Neural progenitor cell (in vitro differentiated cells): ENCODE measurements around the gene TNC. TPM values are rescaled to one million over a fixed set of nuclear protein-coding genes. Genes with fewer than 3 reads are reported as not detected.

ENCODE experiments used
- DNase-seq: peaks from one replicate; pipeline ENCODE4 v3.0.0-alpha.2; 2016; ENCODE audit warnings: low spot score
- H2AFZ ChIP-seq: fragments of 200-600 bp; sonication (generic); replicated peaks from 2 replicates; pipeline ENCODE4 v1.6.1; 2016; ENCODE audit warnings: antibody characterized with exemption
- H3F3A ChIP-seq: fragments of 200-600 bp; sonication (generic); 2 replicates; pipeline ENCODE4 v1.6.1; 2016; ENCODE audit warnings: antibody characterized with exemption, low read depth
- H3K27ac ChIP-seq: fragments of 200-600 bp; sonication (generic); 2 replicates; pipeline ENCODE4 v1.5.1; 2016; ENCODE audit warnings: mild to moderate bottlenecking
- H3K27me3 ChIP-seq: fragments of 200-600 bp; sonication (generic); 2 replicates; pipeline ENCODE4 v1.6.1; 2016; ENCODE audit warnings: mild to moderate bottlenecking, moderate library complexity
- H3K36me3 ChIP-seq: fragments of 200-600 bp; sonication (generic); 2 replicates; pipeline ENCODE4 v1.5.1; 2016
- H3K4me1 ChIP-seq: fragments of 200-600 bp; sonication (generic); 2 replicates; pipeline ENCODE4 v1.6.1; 2016; ENCODE audit warnings: mixed run types
- H3K4me2 ChIP-seq: fragments of 200-600 bp; sonication (generic); 2 replicates; pipeline ENCODE4 v1.6.1; 2016
- H3K4me3 ChIP-seq: fragments of 200-600 bp; sonication (generic); 2 replicates; pipeline ENCODE4 v1.5.1; 2016
- H3K79me2 ChIP-seq: fragments of 200-600 bp; sonication (generic); 2 replicates; pipeline ENCODE4 v1.6.1; 2016; ENCODE audit warnings: low read depth
- H3K9ac ChIP-seq: fragments of 200-600 bp; sonication (generic); 2 replicates; pipeline ENCODE4 v1.6.1; 2016
- H3K9me3 ChIP-seq: fragments of 200-600 bp; sonication (generic); 2 replicates; pipeline ENCODE4 v1.5.1; 2016; ENCODE audit warnings: low read depth
- H4K20me1 ChIP-seq: fragments of 200-600 bp; sonication (generic); 2 replicates; pipeline ENCODE4 v1.6.1; 2016; ENCODE audit warnings: low read depth
- H3K27ac Mint-ChIP-seq: 3 replicates; pipeline ENCODE4 v1.8.0; 2021; ENCODE audit warnings: mixed read lengths
- H3K27me3 Mint-ChIP-seq: 2 replicates; pipeline ENCODE4 v1.8.0; 2022; ENCODE audit warnings: low read depth, mild to moderate bottlenecking, inconsistent platforms, moderate library complexity, mixed read lengths; ENCODE audit not compliant: insufficient read depth
- H3K36me3 Mint-ChIP-seq: 3 replicates; pipeline ENCODE4 v1.8.0; 2021; ENCODE audit warnings: mixed read lengths
- H3K4me1 Mint-ChIP-seq: 3 replicates; pipeline ENCODE4 v1.8.0; 2021; ENCODE audit warnings: mixed read lengths
- H3K4me3 Mint-ChIP-seq: 3 replicates; pipeline ENCODE4 v1.8.0; 2021; ENCODE audit warnings: mild to moderate bottlenecking, moderate library complexity, mixed read lengths
- H3K9me3 Mint-ChIP-seq: 3 replicates; pipeline ENCODE4 v1.8.0; 2020; ENCODE audit warnings: mixed read lengths
- EZH2 ChIP-seq: fragments of 200-600 bp; sonication (generic); IDR thresholded peaks from 2 replicates; pipeline ENCODE4 v1.6.1; 2017; ENCODE audit warnings: antibody characterized with exemption, mild to moderate bottlenecking, moderate library complexity
- EZH2phosphoT487 ChIP-seq: fragments of 200-600 bp; sonication (generic); IDR thresholded peaks from 2 replicates; pipeline ENCODE4 v1.6.1; 2017; ENCODE audit warnings: antibody characterized with exemption
- total RNA-seq: library from RNA; depleted of rRNA; stranded (reverse); fragments of >200 nt; gene quantifications from 2 replicates; pipeline ENCODE4 v1.2.3, GENCODE V29; 2015; ENCODE audit warnings: low replicate concordance
- TF ChIP-seq, protein P1 (sequence below): fragments of 200-600 bp; sonication (generic); IDR thresholded peaks from 2 replicates; pipeline ENCODE4 v1.5.1; 2017; ENCODE audit warnings: antibody characterized with exemption, mild to moderate bottlenecking

Gene TNC
- total RNA-seq, 1 donor from 2014 or later = 54.9 TPM

DNA sequence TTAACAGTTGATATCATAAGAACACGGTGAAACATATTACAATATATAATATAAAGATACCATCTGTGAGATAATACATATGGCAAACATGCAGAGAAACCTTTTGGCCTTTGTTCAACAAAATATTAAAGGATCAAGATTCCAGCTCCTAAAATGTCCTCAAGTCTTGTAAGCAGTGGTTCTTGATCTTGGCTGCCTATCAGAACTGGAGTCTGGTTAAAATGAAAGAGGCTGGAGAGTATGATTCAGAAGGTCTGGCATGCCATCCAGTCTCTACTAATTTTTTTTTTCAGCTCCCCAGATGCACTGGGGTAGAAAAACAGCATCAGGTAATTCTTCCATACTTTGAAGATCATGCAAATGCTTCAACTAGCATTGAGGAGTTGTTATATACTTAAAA is 83.2 kb downstream of the TNC start:
- H3K9me3 ChIP-seq = no peaks in the 10 kb centered on the region
- TF ChIP-seq EZH2phosphoT487 (no peak), EZH2 (no peak)
- TF ChIP-seq, protein P1, sequence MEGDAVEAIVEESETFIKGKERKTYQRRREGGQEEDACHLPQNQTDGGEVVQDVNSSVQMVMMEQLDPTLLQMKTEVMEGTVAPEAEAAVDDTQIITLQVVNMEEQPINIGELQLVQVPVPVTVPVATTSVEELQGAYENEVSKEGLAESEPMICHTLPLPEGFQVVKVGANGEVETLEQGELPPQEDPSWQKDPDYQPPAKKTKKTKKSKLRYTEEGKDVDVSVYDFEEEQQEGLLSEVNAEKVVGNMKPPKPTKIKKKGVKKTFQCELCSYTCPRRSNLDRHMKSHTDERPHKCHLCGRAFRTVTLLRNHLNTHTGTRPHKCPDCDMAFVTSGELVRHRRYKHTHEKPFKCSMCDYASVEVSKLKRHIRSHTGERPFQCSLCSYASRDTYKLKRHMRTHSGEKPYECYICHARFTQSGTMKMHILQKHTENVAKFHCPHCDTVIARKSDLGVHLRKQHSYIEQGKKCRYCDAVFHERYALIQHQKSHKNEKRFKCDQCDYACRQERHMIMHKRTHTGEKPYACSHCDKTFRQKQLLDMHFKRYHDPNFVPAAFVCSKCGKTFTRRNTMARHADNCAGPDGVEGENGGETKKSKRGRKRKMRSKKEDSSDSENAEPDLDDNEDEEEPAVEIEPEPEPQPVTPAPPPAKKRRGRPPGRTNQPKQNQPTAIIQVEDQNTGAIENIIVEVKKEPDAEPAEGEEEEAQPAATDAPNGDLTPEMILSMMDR = no peak
- no peaks in the 10 kb centered on the region for H3K36me3 Mint-ChIP-seq
- no peak overlapping the region for H3K27ac ChIP-seq
- no peaks in the 10 kb centered on the region for H4K20me1 ChIP-seq
- no peak for DNase-seq
- no peaks in the 10 kb centered on the region for H3K4me1 Mint-ChIP-seq
- H2AFZ ChIP-seq = no peak overlapping the region
- no peak overlapping the region for H3K4me2 ChIP-seq
- no peak overlapping the region for H3K4me3 Mint-ChIP-seq
- H3K36me3 ChIP-seq = no peaks in the 10 kb centered on the region
- no peaks in the 10 kb centered on the region for H3K79me2 ChIP-seq
- no peaks in the 10 kb centered on the region for H3K4me1 ChIP-seq
- peaks cover 3% of the 10 kb centered on the region for H3K27me3 Mint-ChIP-seq
- H3F3A ChIP-seq = no peaks in the 10 kb centered on the region
- H3K27ac Mint-ChIP-seq = no peak overlapping the region
- no peaks in the 10 kb centered on the region for H3K27me3 ChIP-seq
- H3K9me3 Mint-ChIP-seq = no peaks in the 10 kb centered on the region
- H3K9ac ChIP-seq = no peak overlapping the region
- no peak overlapping the region for H3K4me3 ChIP-seq

DNA sequence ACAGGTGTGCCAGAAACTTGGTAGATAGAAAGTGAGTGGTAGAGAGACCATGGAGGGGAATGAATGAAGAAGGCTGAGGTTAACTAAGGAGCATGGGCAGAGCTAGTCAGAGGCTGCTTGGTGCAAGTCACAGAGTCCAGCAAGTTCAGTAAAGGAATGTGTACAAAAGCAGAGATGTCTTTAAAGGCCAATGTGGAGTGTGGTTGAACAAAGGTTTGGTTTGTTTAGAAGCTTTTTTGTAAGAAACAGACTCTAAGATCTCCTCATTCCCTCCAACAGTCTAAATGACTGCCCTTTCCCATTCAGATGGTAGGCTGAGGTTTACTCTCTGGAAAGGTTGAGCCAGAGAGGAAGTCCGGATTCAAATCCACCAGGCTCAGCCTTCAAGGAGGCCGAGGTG is 84.2 kb downstream of the TNC start:
- H3K4me2 ChIP-seq = no peak overlapping the region
- H3K4me1 Mint-ChIP-seq = no peaks in the 10 kb centered on the region
- no peaks in the 10 kb centered on the region for H3F3A ChIP-seq
- no peak overlapping the region for H3K27ac Mint-ChIP-seq
- no peak overlapping the region for H3K4me3 ChIP-seq
- H3K4me1 ChIP-seq = no peaks in the 10 kb centered on the region
- no peaks in the 10 kb centered on the region for H3K36me3 Mint-ChIP-seq
- no peak overlapping the region for H2AFZ ChIP-seq
- no peak overlapping the region for H3K4me3 Mint-ChIP-seq
- H3K79me2 ChIP-seq = no peaks in the 10 kb centered on the region
- no peak overlapping the region for H3K9ac ChIP-seq
- DNase-seq = no peak
- no peaks in the 10 kb centered on the region for H3K9me3 Mint-ChIP-seq
- H3K27me3 ChIP-seq = no peaks in the 10 kb centered on the region
- H3K27me3 Mint-ChIP-seq = peaks cover 2% of the 10 kb centered on the region
- no peaks in the 10 kb centered on the region for H3K9me3 ChIP-seq
- H3K36me3 ChIP-seq = no peaks in the 10 kb centered on the region
- no peak for TF ChIP-seq EZH2phosphoT487
- TF ChIP-seq, protein P1 = no peak
- TF ChIP-seq EZH2 = no peak
- no peaks in the 10 kb centered on the region for H4K20me1 ChIP-seq
- H3K27ac ChIP-seq = no peak overlapping the region

DNA sequence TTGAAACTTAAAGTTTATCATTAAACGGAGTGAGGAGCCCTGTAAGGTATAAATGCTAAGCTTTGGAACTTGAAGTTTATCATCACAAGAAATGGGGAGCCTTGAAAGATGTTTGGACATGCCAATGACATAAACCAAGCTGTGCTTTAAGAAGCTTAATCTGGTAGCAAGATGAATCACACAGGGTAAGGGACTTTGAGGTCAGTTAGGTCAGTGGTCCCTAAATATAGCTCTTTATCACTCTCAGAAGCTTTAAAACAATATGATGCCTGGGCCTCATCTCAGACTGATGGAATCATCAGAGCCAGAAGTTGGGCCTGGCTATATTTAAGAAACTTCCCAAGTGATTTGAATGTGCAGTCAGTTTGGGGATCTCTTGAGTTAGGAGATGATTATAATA is 85.7 kb downstream of the TNC start:
- Histone ChIP-seq H3K9me3 (no peaks in the 10 kb centered on the region), H3K9ac (no peak overlapping the region), H3K4me2 (no peak overlapping the region), H3K4me1 (no peaks in the 10 kb centered on the region), H3K4me3 (no peak overlapping the region), H3K36me3 (no peaks in the 10 kb centered on the region), H2AFZ (no peak overlapping the region), H3K27ac (no peak overlapping the region), H4K20me1 (no peaks in the 10 kb centered on the region), H3F3A (no peaks in the 10 kb centered on the region), H3K27me3 (no peaks in the 10 kb centered on the region), H3K79me2 (no peaks in the 10 kb centered on the region)
- TF ChIP-seq, protein P1 = no peak
- TF ChIP-seq EZH2phosphoT487 (no peak), EZH2 (no peak)
- Mint-ChIP-seq H3K36me3 (peaks cover 2% of the 10 kb centered on the region), H3K9me3 (no peaks in the 10 kb centered on the region), H3K27ac (no peak overlapping the region), H3K27me3 (no peaks in the 10 kb centered on the region), H3K4me1 (no peaks in the 10 kb centered on the region), H3K4me3 (no peak overlapping the region)
- DNase-seq = no peak

DNA sequence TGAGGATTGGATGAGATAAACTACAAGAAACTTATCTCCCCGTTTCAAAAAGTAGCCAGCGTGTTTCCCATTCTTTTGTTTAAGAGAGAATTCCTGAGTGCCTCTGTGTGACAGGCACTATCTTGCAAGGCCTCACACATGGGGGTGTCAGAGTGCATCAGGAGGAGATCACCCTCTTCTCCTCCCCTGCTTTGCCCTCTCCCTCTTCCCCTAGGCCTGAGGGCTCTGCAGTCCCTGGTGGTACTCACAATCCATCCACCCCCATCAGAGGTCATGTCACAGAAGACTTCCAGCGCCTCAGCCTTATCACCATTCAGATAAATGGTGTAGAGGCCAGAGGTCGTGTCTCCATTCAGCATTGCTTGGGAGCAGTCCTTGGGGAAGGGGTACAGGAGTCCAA is 88.0 kb downstream of the TNC start:
- Histone ChIP-seq H3K9me3 (no peaks in the 10 kb centered on the region), H3K27ac (no peak overlapping the region), H3K4me1 (peaks cover 8% of the 10 kb centered on the region), H3K27me3 (no peaks in the 10 kb centered on the region), H3K4me2 (no peak overlapping the region), H2AFZ (no peak overlapping the region), H3F3A (no peaks in the 10 kb centered on the region), H3K79me2 (no peaks in the 10 kb centered on the region), H4K20me1 (no peaks in the 10 kb centered on the region), H3K9ac (no peak overlapping the region), H3K36me3 (no peaks in the 10 kb centered on the region), H3K4me3 (no peak overlapping the region)
- H3K9me3 Mint-ChIP-seq = no peaks in the 10 kb centered on the region
- no peaks in the 10 kb centered on the region for H3K4me1 Mint-ChIP-seq
- TF ChIP-seq, protein P1 = no peak
- TF ChIP-seq EZH2phosphoT487 = no peak
- TF ChIP-seq EZH2 = no peak
- H3K4me3 Mint-ChIP-seq = no peak overlapping the region
- DNase-seq = no peak
- peaks cover 2% of the 10 kb centered on the region for H3K36me3 Mint-ChIP-seq
- no peak overlapping the region for H3K27ac Mint-ChIP-seq
- H3K27me3 Mint-ChIP-seq = peaks cover 3% of the 10 kb centered on the region
